ENCODE data around the gene TTC5. TPM values are rescaled to one million over a fixed set of nuclear protein-coding genes. Genes with fewer than 3 reads are reported as not detected.

TTC5 gene
- total RNA-seq, 4 donors from 2014 or later: 9.2 to 11.7 (median 10.8) TPM

- no peak for TF ChIP-seq CTCF (IDR thresholded peaks at IDR 0.05; ENCODE audit: low read depth)
Measured at GRCh38 chr14:20329355-20329754, 23.6 kb upstream of the TTC5 start.

- TF ChIP-seq CTCF (IDR thresholded peaks at IDR 0.05; ENCODE audit: low read depth): no peak
Measured at GRCh38 chr14:20328705-20329104, 23.0 kb upstream of the TTC5 start.

- no peak for TF ChIP-seq CTCF (IDR thresholded peaks at IDR 0.05; ENCODE audit: low read depth)
Measured at GRCh38 chr14:20327005-20327869, 21.5 kb upstream of the TTC5 start.

GRCh38 chr14:20317720-20318119 lies 12.0 kb upstream of the TTC5 start:
- TF ChIP-seq CTCF (IDR thresholded peaks at IDR 0.05; ENCODE audit: low read depth): no peak

- no peak for TF ChIP-seq CTCF (IDR thresholded peaks at IDR 0.05; ENCODE audit: low read depth)
Measured at GRCh38 chr14:20314026-20314425, 8.3 kb upstream of the TTC5 start.

- TF ChIP-seq CTCF (IDR thresholded peaks at IDR 0.05; ENCODE audit: low read depth): no peak
Measured at GRCh38 chr14:20306079-20306423, 300 bp upstream of the TTC5 start.

- no peak for TF ChIP-seq CTCF (IDR thresholded peaks at IDR 0.05; ENCODE audit: low read depth)
Measured at GRCh38 chr14:20302042-20302755, 3.6 kb downstream of the TTC5 start.

Data from subcutaneous adipose tissue (tissue), 4 donors.